NCI-H345 treated with DMSO at 0.1 percent for 48 hours (cell line): Measurements from ENCODE around the gene TTLL10.

ENCODE experiments used
- DNase-seq: peaks from one replicate; lab custom pipeline; 2025; ENCODE audit not compliant: unreplicated experiment; lab: John Stamatoyannopoulos, UW

The TTLL10 gene, protein sequence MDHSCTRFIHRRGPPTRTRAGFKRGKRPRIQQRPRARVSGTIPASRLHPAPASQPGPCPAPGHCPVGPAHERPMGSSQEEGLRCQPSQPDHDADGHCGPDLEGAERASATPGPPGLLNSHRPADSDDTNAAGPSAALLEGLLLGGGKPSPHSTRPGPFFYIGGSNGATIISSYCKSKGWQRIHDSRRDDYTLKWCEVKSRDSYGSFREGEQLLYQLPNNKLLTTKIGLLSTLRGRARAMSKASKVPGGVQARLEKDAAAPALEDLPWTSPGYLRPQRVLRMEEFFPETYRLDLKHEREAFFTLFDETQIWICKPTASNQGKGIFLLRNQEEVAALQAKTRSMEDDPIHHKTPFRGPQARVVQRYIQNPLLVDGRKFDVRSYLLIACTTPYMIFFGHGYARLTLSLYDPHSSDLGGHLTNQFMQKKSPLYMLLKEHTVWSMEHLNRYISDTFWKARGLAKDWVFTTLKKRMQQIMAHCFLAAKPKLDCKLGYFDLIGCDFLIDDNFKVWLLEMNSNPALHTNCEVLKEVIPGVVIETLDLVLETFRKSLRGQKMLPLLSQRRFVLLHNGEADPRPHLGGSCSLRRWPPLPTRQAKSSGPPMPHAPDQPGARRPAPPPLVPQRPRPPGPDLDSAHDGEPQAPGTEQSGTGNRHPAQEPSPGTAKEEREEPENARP

DNA sequence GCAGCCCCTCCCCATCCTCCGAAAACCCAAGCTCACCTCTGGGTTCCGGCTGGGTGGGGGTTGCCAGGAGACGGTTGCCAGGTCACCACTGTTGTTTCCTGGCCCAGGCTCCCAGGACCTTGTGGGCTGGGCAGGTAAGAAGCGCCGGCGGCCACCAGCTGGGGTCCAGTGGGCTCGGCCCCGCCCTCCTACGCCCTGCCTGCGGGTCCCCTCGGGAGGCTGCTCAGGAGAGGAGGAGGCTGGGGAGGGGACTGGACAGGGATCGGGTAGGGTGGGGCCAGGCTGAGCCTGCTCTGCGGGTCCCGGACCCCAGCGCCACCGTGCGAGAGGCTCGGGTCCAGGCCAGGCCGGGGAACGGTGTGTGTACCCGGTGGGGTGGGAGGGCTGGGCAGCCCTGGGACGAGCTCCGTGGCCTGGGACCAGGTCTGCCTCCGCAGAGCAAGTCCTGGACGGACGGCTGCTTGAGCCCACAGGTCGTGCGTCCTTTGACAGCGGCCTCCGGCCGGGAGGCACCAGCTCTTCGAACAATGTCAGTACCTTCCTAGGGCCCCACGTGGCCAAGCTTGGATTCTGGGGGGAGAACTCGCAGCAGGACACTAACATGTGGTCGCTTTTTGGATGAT is at the start of gene TTLL10:
Gene TTLL10, plus strand, starts transcription at position 88 of the 623 bp plus-strand sequence. CDS start 5,336 bp downstream, outside the sequence.
- DNase-seq: no peak

DNA sequence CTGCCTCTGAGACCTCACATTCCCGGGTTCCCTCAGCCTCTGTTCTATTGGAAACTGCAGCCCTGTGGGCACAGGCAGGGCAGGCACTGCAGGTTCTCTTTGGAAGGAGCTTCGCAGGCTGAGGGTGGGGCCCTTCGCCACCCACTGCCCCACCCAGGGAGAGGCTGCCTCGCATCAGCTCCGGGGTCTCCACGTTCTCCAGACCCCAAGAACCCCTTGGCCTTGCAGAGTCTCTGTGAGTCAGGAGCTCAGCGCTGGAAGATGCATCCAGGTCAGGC is 49.2 kb upstream of the TTLL10 start:
- DNase-seq: no peak

DNA sequence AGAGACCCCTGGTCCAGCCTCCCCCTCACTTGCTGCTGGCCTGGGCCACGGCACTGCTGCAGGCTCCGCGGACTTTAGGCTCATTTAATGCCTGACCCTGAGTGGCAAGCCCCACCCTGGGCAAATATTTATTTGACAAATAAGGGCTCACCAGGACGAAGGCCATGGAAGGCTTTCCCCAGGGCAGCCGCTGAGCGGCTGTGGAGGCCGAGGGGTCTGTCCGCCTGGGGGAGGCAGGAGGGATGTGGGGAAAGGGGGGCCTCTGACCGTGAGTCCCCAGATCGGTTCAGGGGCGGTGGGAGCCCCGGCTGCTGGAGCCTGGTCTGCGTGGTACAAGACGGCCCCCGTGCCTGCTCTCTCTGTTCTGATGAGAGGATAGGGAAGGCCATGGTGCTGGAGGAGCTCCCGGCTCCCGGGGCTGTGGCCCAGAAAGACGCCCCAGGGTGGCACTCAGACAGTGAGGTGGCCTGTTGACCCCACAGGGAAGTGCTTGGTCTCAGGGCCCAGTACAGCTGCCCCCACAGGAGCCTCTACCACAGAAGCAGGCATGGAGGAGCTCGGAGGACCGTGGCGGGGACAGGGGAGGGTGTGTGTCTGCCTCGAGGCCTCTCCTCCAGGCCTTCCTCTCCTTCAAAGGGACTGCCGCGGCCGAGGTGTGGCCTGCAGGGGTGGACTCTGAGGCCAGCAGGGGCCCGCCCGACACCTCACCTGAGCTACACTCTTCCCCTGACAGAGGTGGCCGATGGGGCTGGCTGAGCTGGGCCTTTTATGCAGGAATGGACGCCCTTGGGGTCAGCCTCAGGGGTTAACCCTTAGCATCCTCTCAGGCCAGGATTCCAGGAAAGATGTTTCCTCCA is 48.7 kb upstream of the TTLL10 start:
- no peak for DNase-seq

DNA sequence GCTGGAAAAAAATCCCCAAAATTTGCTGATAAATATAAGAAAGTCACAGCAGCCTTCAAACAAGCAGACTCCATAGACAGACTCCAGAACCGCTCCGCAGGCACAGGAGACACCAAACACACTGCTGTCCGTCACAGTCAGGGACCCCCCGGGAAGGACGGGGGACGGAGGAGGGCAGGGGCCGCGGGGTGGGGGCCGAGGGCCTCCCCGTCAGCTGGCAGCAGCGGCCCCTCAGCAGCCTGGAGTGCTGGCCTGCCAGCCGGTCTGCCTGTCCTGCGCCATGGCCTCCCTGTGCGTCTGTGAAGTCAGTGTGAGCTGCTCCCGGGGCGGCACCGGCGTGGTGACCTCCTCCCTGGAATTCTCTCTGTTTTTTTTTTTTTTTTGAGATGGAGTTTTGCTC is 47.7 kb upstream of the TTLL10 start:
- no peak for DNase-seq

DNA sequence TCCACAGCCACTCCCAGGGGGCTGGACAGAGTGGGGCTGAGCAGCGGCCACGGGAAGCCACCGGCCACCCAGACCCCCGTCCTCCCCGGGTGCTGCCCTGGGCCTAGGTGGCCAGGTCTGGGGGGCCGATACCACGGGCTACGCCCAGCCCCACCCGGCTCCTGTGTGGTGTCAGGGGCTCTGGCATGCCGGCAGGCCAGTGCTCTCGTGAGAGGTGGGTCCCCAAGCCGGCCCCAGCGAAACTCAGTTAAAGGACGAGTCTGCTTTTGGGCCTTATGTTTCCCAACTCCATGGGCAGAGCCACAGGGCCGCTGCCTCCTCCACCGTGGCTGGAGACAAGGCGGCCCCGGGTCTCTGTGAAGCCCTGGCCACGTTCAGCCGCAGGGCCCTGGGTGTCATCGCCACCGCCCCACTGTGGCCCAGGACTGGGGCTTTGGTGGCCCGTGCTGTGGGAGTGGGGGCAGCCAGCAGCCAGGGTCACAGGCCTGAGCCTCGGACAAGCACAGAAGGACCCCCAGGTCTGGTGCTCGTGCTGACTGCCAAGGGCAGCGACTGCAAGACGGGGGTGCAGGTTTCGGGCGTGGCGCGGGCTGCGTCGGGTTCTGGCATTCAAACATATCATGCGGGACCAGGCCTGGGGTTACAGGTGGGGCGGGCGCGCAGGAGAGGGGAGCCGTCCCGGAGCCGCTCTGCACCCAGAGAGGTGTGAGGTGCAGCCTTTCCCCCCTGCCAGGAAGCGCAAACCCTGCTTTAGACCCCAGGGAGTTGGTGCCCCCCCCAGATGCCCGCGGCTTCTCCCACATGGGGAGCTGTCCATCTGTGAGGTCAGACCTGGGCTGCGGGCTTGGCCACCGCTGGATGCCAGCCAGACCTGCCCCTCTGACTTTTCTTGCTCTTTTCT is 45.9 kb upstream of the TTLL10 start:
- no peak for DNase-seq

DNA sequence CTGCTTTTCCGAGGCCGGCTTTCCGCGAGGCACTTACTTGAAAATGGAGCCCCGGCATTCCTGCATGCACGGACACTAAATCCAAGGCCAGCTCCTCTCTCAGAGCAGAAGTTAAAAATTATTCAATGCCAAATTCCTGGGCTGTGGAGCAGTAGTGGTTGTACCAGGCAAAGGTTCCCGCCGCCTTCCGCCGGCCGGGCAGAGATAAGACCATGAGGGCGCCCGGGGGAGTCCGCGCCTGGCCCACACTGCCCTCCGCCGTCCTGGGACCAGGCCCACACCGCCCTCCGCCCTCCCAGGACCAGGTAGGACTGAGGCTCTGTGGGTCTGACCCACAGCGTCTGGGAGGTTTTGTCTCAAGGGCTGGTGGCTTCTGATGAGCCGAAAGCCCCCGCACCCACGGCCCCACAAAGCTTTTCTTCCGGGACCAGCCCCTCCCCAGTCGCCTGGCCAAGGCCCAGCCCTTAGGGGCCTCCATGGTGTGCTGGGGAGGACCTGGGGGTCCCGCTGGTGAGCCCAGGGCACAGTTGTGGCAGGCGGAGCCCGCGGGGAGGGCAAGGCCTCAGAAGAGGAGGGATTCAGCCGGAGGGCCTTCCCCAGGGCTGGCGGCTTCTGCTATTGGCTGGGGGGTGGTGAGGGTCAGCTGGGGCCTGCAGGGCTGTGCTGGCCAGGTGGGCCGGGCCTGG is 45.1 kb upstream of the TTLL10 start:
- no peak for DNase-seq

DNA sequence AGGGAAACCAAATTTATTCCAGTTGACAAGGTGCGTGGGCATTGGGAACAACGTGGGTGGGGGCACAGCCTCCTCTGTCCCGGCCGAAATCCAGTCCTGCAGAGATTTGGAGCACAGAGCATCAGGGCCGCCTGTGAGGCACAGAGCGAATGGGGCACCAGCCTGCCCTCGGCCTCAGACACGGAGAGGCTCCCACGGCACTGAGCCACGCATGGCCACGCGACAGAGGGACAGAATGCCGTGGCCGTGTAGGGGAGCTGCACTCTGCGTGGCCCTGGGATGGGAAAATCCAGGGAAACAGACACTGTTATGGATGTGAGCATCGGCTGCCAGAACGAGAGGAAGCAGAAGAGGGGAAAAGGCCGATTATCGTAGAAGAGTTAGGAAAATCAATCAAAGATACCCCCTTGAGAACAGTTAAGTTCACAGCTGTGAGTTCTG is 44.3 kb upstream of the TTLL10 start:
- no peak for DNase-seq

DNA sequence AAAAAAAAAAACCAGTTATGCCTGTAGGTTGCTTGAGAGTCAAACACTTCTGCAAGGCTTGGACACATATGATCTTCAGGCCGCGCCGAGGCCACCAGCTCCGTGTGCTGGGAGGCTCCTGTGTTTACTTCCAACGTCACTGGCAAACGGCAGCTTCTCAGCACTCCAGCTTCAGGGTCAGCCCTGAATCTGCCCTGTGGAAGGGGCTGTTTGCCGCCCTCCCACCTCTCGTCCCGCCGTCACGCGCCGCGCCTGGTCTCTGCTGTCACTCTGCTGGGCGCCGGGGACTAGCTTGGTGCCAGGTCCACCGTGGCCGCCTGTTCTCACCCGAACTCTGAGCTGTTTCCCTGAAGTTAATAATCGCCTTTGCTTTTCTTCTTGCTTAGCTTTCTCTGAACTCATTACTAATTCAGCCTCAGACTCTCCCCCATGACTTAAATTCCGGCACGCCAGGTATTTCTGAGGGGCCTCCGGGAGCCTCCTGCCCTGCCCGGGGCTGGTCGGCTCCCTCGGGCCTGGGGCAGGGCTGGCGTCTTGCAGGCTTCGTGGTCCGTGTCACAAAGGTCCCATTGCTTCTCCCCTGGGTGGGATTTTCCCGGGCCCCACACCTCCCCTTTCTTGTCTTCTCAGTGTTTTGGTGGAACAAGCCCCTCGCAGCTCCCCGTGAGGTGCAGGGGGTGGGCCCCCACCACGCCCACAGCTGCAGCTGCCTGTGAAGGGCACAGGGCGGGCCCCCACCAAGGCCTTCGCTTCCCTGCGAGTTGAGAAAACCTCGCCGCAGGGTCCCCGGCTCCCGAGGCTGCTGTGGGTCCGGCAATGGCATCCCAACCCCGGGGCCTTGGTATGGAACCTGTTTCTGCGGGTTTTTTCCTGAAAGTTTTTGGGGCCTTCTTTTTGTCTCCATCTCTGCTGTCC is 43.2 kb upstream of the TTLL10 start:
- no peak for DNase-seq

DNA sequence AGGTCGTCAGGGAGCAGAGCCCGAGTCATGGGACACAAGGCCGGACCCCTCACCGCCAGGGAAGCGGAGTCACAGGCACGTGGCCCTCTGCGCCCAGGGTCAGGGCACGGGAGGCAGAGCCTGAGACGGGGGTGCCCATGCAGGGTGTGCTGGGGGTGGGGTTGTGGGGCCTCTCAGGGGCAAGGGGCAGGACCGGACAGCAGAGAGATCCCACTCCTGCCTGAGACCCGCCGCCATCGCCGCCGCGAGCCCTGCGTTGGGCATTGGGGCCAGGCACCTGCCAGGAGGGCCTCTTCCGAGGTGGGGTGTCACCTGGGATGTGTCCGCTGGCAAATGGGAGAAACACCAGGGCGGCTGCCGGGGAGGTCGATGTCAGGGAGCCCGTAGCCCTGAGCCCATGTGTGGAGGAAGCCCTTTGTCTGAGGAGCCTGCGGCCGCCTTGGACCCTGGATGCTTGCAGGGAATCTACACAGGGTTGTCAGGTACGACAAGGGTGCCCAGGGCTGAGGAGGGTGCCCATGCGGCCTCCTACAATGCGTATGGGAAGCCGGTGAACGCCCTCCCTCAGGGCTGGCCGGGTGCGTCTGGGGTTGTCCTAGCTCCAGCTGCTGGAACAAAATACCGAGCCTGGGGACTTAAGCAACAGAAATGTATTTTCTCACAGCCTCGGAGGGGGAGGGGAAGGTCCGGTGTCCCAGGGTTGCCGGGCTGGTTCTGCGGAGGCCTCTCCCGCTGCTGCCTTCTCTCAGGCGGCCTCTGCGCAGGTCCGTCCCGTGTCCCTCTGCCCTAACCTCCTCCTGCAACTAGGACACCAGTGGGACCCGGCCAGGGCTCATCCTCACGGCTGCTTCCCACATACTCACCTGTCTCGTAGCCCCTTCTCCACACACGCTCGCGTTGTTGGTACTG is 41.4 kb upstream of the TTLL10 start:
- DNase-seq: no peak

DNA sequence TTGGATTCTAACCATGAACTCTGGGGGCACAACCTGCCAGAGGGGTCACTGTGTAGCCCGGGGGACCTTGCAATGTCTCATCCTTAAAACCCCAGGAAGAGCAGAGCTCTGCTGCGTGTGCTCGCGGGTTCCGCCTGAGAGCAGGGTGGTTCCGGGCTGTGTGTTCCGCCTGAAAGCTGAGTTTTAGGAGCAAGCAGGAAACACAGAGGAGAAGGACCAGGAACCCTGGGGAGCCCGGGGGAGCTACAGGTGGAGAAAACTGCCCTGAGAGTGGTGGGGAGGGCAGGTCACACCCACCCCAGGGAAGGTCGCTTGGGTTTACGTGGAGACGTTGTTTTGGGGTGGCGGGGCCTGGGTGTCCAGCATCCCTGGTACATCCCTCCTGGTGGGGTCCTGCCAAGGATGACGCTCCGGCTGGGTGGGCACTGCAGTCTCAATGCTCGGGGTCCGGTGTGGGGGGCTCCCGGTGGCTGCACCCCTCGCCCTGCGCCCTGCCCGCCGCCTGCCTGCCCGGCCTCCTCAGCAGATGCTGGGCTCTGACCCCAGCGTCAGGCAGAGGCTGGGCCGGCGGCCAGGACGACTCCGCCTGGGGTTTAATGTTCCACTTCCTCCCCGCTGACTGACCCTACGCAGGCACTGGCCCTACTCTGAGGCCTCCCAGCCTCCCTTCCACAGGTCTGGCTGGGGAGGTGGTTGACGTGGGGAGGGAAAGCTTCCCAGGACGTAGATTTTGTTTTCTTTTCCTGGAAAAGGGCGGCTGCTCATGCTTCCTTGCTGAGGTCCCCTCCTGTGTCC is 40.5 kb upstream of the TTLL10 start:
- no peak for DNase-seq

DNA sequence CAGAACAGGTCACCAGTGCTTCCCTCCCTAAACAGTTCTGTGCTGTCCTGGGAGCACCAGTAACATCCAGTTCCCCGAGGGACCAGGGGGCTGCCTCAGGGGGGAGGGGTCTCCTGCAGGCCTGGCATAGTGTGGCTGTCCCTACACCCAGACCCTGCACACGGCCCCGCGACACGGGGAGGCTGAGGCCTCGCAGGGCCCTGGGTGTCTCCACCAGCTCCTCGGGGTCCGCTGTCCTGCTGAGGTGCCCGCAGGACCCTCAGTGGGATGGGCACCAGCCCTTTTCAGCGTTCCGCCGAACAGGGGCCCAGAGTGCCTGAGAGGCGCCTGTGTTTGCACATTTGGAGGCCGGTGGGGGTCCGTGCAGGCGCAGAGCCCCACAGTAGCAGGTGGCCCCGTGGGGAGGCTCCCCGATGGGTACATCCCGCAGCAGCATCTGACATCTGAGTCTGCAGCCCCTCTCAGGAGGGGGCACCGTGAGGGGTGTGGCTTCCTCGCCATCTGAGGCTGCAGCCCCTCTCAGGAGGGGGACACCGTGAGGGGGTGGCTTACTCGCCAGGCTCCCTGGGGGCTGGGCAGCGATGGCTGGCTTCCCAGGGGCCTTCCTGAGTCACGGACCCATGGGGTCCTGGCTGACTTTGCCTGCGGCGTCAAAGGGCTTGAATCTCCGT is 39.2 kb upstream of the TTLL10 start:
- no peak for DNase-seq

DNA sequence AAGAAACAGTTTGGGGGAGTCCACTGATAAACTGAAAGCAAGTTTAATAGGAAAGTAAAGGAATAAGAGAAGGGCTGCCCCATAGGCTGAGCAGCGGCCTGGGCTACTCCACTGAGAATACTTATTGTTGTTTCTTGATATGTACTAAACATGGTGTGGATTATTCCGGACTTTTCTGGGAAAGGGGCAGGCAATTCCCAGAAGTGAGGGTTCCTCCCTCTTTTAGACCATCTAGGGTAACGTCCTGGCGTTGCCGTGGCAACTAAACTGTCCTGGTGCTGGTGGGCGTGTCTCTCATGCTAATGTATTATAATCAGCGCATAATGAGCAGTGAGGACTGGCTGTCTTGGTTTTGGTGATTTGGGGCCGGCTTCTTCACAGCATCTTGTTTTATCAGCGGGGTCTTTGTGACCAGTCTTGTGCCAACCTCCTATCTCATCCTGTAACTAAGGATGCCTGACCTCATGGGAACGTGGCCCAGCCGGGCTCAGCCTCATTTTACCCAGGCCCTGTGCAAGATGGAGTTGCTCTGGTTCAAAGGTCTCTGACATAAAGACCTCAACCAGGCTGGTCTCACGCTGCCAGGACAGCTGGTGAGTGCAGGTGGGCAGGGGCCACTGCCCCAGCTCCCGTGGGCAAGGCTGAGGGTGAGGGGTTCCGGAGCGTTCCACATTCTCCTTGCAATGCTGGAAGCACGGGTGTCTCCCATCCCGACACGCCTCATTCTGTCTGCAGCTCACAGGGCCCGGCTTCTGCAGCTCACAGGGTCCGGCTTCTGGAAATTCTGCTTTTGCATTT is 38.1 kb upstream of the TTLL10 start:
- no peak for DNase-seq

DNA sequence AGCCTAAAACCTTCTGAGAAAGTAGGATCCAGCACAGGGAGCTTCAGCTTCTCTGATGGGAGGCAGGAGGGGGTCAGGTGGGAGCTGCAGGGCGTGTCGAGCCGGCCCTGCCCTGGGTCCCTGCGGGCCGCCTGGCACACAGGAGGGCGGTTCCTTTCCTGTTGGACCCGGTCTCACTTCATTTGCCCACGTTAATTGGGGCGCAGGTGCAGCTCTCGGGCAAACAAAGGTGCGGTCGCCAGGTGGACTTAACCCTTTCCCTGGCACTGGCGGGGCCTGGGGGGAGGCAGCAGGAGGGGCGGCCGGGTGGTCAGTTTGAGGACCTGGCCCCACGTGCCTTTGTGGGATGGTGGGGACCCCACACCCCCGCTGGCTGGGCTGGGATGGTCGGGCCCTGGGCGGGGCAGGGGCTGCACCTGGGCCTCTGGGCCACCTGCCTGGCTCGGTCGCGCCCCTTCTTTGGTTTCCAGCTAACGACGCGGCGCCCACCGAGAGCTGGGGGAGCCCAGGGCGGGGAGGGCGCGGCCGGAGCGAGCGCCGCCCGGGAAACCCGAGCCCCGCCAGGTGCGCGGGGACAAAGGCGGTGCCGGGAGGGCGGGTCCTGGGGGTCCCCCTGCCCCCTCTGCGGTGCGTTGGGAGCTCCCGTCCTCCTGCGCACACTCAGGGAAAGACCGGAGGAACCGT is 37.0 kb upstream of the TTLL10 start:
- DNase-seq: peak; percentile 78

DNA sequence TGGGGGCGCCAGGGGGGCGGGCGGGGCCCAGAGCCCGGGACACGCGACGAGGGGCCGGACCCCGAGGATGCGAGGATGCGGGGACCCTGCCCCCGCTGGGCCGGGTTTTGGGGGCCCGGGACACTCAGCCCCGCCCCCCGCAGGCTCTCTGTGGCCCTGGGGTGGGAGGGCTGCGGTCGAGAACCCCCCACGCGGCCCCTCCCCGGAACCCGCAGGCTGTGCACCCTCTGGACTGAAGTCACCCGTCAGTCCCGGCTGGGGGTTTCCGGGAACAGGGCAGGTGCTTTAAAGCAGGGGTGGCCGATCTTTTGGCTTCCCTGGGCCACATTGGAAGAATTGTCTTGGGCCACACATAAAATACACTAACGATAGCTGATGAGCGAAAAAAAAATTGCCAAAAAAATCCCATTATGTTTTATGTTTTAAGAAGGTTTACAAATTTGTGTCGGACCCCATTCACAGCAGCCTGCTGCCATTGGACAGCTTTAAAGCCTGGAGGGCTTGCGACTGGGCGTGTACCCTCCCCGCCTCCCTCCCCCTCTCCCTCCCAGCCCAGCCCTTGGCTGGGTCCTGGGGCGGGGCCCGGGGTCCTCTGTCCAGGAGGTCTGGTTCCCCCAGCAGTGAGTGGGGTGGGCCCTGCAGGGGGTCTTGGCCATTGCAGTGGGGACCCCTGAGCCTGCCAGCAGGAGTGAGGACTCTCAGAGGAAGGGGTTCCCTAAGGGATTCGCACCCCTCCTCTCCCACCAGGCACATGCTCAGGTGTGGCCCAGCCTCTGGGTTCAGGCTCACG is 36.2 kb upstream of the TTLL10 start:
- DNase-seq: no peak
